Measurements from ENCODE around the gene MLPH. TPM values are rescaled to one million over a fixed set of nuclear protein-coding genes. Genes with fewer than 3 reads are reported as not detected.

MLPH gene
- total and polyA plus RNA-seq, 2 experiments from 2014 or later = 8.1 to 10.8 TPM

- H3K4me2 ChIP-seq (ENCODE audit: unreplicated experiment) = no peak overlapping the region
- no peaks in the 10 kb centered on the region for H3K9me2 ChIP-seq (ENCODE audit: insufficient read depth)
- H3K36me3 ChIP-seq (ENCODE audit: low read depth) = no peaks in the 10 kb centered on the region
- no peaks in the 10 kb centered on the region for H3F3A ChIP-seq (ENCODE audit: insufficient read depth)
- no peak overlapping the region for H2AFZ ChIP-seq
- no peak for DNase-seq
- no peaks in the 10 kb centered on the region for H3K9me3 ChIP-seq (ENCODE audit: low read depth)
- H3K4me1 ChIP-seq (ENCODE audit: insufficient read depth) = peaks cover 6% of the 10 kb centered on the region
- no peaks in the 10 kb centered on the region for H3K79me2 ChIP-seq (ENCODE audit: insufficient read depth)
- no peak overlapping the region for H3K27ac ChIP-seq
- no peaks in the 10 kb centered on the region for H3K27me3 ChIP-seq (replicated peaks; ENCODE audit: insufficient read depth)
- no peak overlapping the region for H3K4me3 ChIP-seq
- TF ChIP-seq EZH2 (IDR thresholded peaks at IDR 0.05; ENCODE audit: insufficient read depth, poor library complexity, severe bottlenecking) (no peak), EZH2phosphoT487 (IDR thresholded peaks at IDR 0.05; ENCODE audit: insufficient read depth, low read depth) (no peak)
- H3K9ac ChIP-seq = no peak overlapping the region
- WGBS, 2 experiments (ENCODE audit: low coverage in 1 of 2, low lambda C conversion rate in 2 of 2, missing lambda C conversion rate in 2 of 2) = 88 to 90% methylated on average over 9 of the region's 9 CpGs
- in situ Hi-C loops (cut with MboI) = loop anchor here (25.0 kb wide), 1 partner anchor 412 kb away; no protein-coding TSS in a partner anchor
- no peaks in the 10 kb centered on the region for H4K20me1 ChIP-seq (ENCODE audit: insufficient read depth)
These were observed 87.4 kb downstream of the MLPH start for GRCh38 chr2:237574467-237574866.

GRCh38 chr2:237574894-237575868 lies 88.1 kb downstream of the MLPH start:
- Histone ChIP-seq H3K9me3 (ENCODE audit: low read depth) (no peaks in the 10 kb centered on the region), H3K27ac (no peak overlapping the region), H3K9me2 (ENCODE audit: insufficient read depth) (no peaks in the 10 kb centered on the region), H3K4me1 (ENCODE audit: insufficient read depth) (peaks cover 6% of the 10 kb centered on the region), H3K79me2 (ENCODE audit: insufficient read depth) (no peaks in the 10 kb centered on the region), H3F3A (ENCODE audit: insufficient read depth) (no peaks in the 10 kb centered on the region), H4K20me1 (ENCODE audit: insufficient read depth) (no peaks in the 10 kb centered on the region), H3K9ac (no peak overlapping the region), H3K27me3 (replicated peaks; ENCODE audit: insufficient read depth) (no peaks in the 10 kb centered on the region), H2AFZ (no peak overlapping the region), H3K4me2 (ENCODE audit: unreplicated experiment) (no peak overlapping the region), H3K36me3 (ENCODE audit: low read depth) (no peaks in the 10 kb centered on the region), H3K4me3 (no peak overlapping the region)
- TF ChIP-seq EZH2 (IDR thresholded peaks at IDR 0.05; ENCODE audit: insufficient read depth, poor library complexity, severe bottlenecking) = no peak
- no peak for TF ChIP-seq EZH2phosphoT487 (IDR thresholded peaks at IDR 0.05; ENCODE audit: insufficient read depth, low read depth)
- no peak for DNase-seq
- in situ Hi-C loops (cut with MboI) = loop anchor here (25.0 kb wide), 2 partner anchors 413 to 687 kb away; no protein-coding TSS in a partner anchor
- WGBS, 2 experiments (ENCODE audit: low coverage in 1 of 2, low lambda C conversion rate in 2 of 2, missing lambda C conversion rate in 2 of 2) = 71 to 72% methylated on average over 24 to 25 of the region's 25 CpGs

GRCh38 chr2:237575869-237576862 lies 89.1 kb downstream of the MLPH start:
- H3K27me3 ChIP-seq (replicated peaks; ENCODE audit: insufficient read depth) = no peaks in the 10 kb centered on the region
- H2AFZ ChIP-seq = no peak overlapping the region
- H3K4me1 ChIP-seq (ENCODE audit: insufficient read depth) = peaks cover 6% of the 10 kb centered on the region
- H3K9ac ChIP-seq = no peak overlapping the region
- in situ Hi-C loops (cut with MboI) = loop anchor here (25.0 kb wide), 1 partner anchor 686 kb away; no protein-coding TSS in a partner anchor
- H3K9me2 ChIP-seq (ENCODE audit: insufficient read depth) = no peaks in the 10 kb centered on the region
- no peaks in the 10 kb centered on the region for H3K36me3 ChIP-seq (ENCODE audit: low read depth)
- TF ChIP-seq EZH2phosphoT487 (IDR thresholded peaks at IDR 0.05; ENCODE audit: insufficient read depth, low read depth) (no peak), EZH2 (IDR thresholded peaks at IDR 0.05; ENCODE audit: insufficient read depth, poor library complexity, severe bottlenecking) (no peak)
- no peaks in the 10 kb centered on the region for H3F3A ChIP-seq (ENCODE audit: insufficient read depth)
- H3K79me2 ChIP-seq (ENCODE audit: insufficient read depth) = no peaks in the 10 kb centered on the region
- WGBS, 2 experiments (ENCODE audit: low coverage in 1 of 2, low lambda C conversion rate in 2 of 2, missing lambda C conversion rate in 2 of 2) = 85 to 92% methylated on average over 22 to 27 of the region's 27 CpGs
- no peak overlapping the region for H3K4me3 ChIP-seq
- no peak overlapping the region for H3K4me2 ChIP-seq (ENCODE audit: unreplicated experiment)
- no peaks in the 10 kb centered on the region for H3K9me3 ChIP-seq (ENCODE audit: low read depth)
- no peaks in the 10 kb centered on the region for H4K20me1 ChIP-seq (ENCODE audit: insufficient read depth)
- no peak overlapping the region for H3K27ac ChIP-seq
- DNase-seq = no peak

- Histone ChIP-seq H3K27me3 (replicated peaks; ENCODE audit: insufficient read depth) (no peaks in the 10 kb centered on the region), H3K9me3 (ENCODE audit: low read depth) (no peaks in the 10 kb centered on the region), H3K36me3 (ENCODE audit: low read depth) (no peaks in the 10 kb centered on the region), H3K27ac (no peak overlapping the region), H3K9ac (no peak overlapping the region), H3K4me1 (ENCODE audit: insufficient read depth) (peaks cover 6% of the 10 kb centered on the region), H2AFZ (no peak overlapping the region), H3F3A (ENCODE audit: insufficient read depth) (no peaks in the 10 kb centered on the region), H3K9me2 (ENCODE audit: insufficient read depth) (no peaks in the 10 kb centered on the region), H4K20me1 (ENCODE audit: insufficient read depth) (no peaks in the 10 kb centered on the region), H3K79me2 (ENCODE audit: insufficient read depth) (no peaks in the 10 kb centered on the region), H3K4me3 (no peak overlapping the region), H3K4me2 (ENCODE audit: unreplicated experiment) (no peak overlapping the region)
- no peak for DNase-seq
- TF ChIP-seq EZH2phosphoT487 (IDR thresholded peaks at IDR 0.05; ENCODE audit: insufficient read depth, low read depth) = no peak
- TF ChIP-seq EZH2 (IDR thresholded peaks at IDR 0.05; ENCODE audit: insufficient read depth, poor library complexity, severe bottlenecking) = no peak
- in situ Hi-C loops (cut with MboI) = loop anchor here (25.0 kb wide), 1 partner anchor 685 kb away; no protein-coding TSS in a partner anchor
- WGBS, 2 experiments (ENCODE audit: low coverage in 1 of 2, low lambda C conversion rate in 2 of 2, missing lambda C conversion rate in 2 of 2) = 91 to 93% methylated on average over 9 of the region's 9 CpGs
These were observed 89.9 kb downstream of the MLPH start for GRCh38 chr2:237576974-237577373.

Measured in GM23248 (cell line).